ENCODE results near the gene LSM3. TPM values are rescaled to one million over a fixed set of nuclear protein-coding genes. Genes with fewer than 3 reads are reported as not detected.

Gene LSM3
- total and polyA plus RNA-seq, 2 experiments from 2014 or later, result 5.9 to 32.2 TPM

DNA sequence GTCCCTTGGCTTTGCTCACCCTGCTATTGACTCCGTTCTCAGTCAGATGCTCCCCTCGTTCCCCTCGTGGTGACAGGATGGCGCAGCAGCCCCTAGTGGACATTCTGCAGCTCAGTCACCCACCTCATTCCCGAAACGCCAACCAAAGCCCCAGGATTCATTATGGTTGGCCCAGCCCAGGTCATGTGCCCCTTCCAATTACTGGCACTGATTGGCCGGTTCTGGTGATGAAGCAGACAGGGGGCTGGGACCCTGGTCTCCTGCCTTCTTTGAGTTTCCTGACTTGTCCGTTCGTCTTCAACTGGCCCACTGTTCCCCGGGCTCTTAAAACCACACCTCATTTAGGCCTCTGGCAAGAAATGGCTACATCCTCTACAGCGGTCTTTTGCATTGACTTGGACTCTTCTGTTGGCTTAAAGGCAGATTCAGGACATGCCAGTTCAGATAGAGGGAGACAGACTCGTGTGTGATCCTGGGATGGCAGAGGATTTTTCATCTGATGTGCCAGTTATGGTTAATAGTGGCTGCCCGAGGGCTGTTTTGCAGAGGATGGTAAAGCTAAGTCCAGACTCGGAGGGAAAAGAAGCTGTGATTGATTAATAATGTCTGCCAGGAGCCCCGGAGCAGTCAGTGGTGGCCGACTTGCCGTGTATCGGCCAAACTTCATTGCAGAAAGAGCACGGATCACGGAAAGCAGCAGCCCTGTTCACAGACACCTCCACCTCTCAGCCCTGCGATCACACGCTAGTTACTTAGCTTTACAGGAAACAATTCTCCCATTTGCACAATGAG lies 37.8 kb downstream of the LSM3 start:
- Histone ChIP-seq H3K9me3 (ENCODE audit: low read depth) (no peaks in the 10 kb centered on the region), H3K4me3 (peak overlapping the region; percentile 16), H3K27me3 (no peaks in the 10 kb centered on the region), H3K36me3 (no peaks in the 10 kb centered on the region), H3K27ac (no peak overlapping the region), H3K4me1 (ENCODE audit: low read depth) (no peaks in the 10 kb centered on the region)
- TF ChIP-seq, protein P1, sequence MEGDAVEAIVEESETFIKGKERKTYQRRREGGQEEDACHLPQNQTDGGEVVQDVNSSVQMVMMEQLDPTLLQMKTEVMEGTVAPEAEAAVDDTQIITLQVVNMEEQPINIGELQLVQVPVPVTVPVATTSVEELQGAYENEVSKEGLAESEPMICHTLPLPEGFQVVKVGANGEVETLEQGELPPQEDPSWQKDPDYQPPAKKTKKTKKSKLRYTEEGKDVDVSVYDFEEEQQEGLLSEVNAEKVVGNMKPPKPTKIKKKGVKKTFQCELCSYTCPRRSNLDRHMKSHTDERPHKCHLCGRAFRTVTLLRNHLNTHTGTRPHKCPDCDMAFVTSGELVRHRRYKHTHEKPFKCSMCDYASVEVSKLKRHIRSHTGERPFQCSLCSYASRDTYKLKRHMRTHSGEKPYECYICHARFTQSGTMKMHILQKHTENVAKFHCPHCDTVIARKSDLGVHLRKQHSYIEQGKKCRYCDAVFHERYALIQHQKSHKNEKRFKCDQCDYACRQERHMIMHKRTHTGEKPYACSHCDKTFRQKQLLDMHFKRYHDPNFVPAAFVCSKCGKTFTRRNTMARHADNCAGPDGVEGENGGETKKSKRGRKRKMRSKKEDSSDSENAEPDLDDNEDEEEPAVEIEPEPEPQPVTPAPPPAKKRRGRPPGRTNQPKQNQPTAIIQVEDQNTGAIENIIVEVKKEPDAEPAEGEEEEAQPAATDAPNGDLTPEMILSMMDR (IDR thresholded peaks at IDR 0.05; ENCODE audit: low read depth, low read length), result peak; percentile 68
- peak; percentile 71 to 91 for DNase-seq (ENCODE audit: low read depth in 1 of 2, low spot score in 1 of 2)

DNA sequence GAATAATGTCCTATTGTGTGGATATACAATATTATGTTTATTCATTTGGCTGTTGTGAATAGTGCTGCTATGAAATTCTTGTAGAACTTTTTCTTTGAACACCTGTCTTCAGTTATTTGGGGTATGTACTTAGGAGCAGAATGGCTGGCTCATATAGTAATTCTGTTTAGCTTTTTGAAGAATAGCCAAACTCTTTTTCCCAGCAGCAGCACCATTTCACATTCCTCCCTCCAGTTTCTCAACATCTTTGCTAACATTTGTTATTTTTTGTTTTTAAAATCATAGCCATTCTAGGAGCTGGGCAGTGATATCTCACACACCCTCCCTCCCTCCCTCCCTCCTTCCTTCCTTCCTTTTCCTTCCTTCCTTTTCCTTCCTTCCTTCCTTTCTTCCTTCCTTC lies 39.7 kb downstream of the LSM3 start:
- no peaks in the 10 kb centered on the region for H3K4me1 ChIP-seq (ENCODE audit: low read depth)
- no peaks in the 10 kb centered on the region for H3K27me3 ChIP-seq
- no peak overlapping the region for H3K27ac ChIP-seq
- no peaks in the 10 kb centered on the region for H3K9me3 ChIP-seq (ENCODE audit: low read depth)
- TF ChIP-seq, protein P1 (IDR thresholded peaks at IDR 0.05; ENCODE audit: low read depth, low read length), result no peak
- no peak for DNase-seq (ENCODE audit: low read depth in 1 of 2, low spot score in 1 of 2)
- no peaks in the 10 kb centered on the region for H3K36me3 ChIP-seq
- H3K4me3 ChIP-seq, result no peak overlapping the region

DNA sequence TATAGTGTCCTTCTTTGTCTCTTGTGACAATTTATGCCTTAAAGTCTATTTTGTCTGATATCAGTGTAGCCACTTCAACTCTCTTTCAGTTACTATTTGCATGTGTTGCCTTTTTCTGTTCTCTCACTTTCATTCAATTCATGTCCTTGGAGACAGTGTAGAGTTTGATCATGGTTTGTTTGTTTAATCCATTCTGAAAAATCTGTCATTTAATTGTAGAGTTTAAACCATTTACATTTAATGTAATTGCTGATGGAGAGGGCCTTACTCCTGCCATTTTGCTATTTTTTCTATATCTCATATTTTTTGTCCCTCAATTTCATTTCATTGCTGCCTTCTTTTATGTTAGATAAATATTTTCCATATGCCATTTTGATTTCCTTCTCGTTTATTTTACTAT lies 42.3 kb downstream of the LSM3 start:
- Histone ChIP-seq H3K27me3 (no peaks in the 10 kb centered on the region), H3K4me1 (ENCODE audit: low read depth) (peaks cover 9% of the 10 kb centered on the region), H3K4me3 (no peak overlapping the region), H3K9me3 (ENCODE audit: low read depth) (no peaks in the 10 kb centered on the region), H3K36me3 (no peaks in the 10 kb centered on the region), H3K27ac (no peak overlapping the region)
- DNase-seq (ENCODE audit: low read depth in 1 of 2, low spot score in 1 of 2), result no peak
- TF ChIP-seq, protein P1 (IDR thresholded peaks at IDR 0.05; ENCODE audit: low read depth, low read length), result no peak

DNA sequence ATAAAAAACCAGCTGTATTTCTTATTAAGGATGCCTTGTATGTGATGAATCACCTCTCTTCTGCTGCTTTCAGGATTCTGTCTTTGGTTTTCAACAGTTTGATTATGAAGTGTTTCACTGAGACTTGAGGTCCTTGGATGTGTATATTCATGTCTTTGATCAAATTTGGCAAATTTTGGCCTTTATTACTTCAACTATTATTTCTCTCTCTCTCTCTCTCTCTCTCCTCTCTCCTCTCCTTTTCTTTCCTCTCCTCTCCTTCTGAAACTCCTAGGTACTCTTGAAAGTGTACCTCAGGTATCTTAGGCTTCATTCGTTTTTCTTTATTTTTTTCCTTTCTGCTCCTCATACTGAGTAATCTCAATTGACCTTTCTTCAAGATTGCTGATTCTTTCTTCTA lies 43.3 kb downstream of the LSM3 start:
- no peaks in the 10 kb centered on the region for H3K36me3 ChIP-seq
- no peak overlapping the region for H3K4me3 ChIP-seq
- no peak overlapping the region for H3K27ac ChIP-seq
- no peaks in the 10 kb centered on the region for H3K9me3 ChIP-seq (ENCODE audit: low read depth)
- no peaks in the 10 kb centered on the region for H3K27me3 ChIP-seq
- H3K4me1 ChIP-seq (ENCODE audit: low read depth), result peaks cover 13% of the 10 kb centered on the region
- DNase-seq (ENCODE audit: low read depth in 1 of 2, low spot score in 1 of 2), result no peak
- TF ChIP-seq, protein P1 (IDR thresholded peaks at IDR 0.05; ENCODE audit: low read depth, low read length), result no peak

DNA sequence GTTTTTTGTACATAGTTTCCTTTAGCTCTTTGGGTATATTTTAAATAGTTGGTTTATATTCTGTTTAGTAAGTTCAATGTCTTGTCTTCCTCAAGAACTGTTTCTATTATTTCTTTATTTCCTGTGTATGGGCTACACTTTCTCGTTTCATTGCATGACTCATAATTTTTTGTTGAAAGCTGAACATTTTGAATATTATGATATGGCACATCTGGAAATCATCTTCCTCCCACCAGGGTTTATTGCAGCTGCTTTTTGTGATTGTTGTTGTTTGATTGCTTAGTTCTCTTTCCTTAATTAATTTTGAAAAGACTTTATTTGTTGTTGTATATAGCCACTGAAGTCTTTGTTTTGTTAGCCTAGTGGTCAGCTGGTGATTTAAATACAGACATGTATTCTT lies 43.8 kb downstream of the LSM3 start:
- Histone ChIP-seq H3K36me3 (no peaks in the 10 kb centered on the region), H3K27ac (no peak overlapping the region), H3K4me3 (no peak overlapping the region), H3K27me3 (no peaks in the 10 kb centered on the region), H3K9me3 (ENCODE audit: low read depth) (no peaks in the 10 kb centered on the region), H3K4me1 (ENCODE audit: low read depth) (peaks cover 14% of the 10 kb centered on the region)
- TF ChIP-seq, protein P1 (IDR thresholded peaks at IDR 0.05; ENCODE audit: low read depth, low read length), result no peak
- no peak for DNase-seq (ENCODE audit: low read depth in 1 of 2, low spot score in 1 of 2)

Data from cardiac muscle cell (in vitro differentiated cells and primary cell).